HG03354 (cell line): ENCODE results near the gene CAPRIN1.
"Not testable (repeated sequence)": the region's sequence is repeated elsewhere in the genome, so short reads cannot be mapped to it uniquely, and the experiment has no call there.

Experiments used
- ATAC-seq: cut with Tn5 transposase; IDR thresholded peaks from one replicate; pipeline ENCODE4 v1.9.1; 2021; ENCODE audit warnings: mild to moderate bottlenecking; ENCODE audit not compliant: unreplicated experiment, poor library complexity, severe bottlenecking

The CAPRIN1 gene

DNA sequence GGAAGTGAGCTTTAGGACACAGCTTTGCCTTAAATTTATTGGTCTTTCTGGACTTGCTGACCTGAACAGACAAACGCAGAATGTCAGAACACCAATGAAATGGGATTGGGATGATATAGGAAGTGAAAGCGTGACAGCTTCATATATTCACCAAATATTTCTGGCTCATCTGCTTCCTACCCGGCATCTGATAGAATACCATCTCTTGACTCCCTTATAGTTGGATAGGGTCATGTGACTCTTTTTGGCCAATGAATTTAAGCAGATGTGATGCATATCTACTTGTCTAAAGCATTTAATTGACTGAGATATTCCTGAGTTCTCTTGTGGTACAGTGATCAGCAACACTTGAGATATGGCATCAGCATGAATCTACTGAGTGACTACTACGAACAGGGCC lies 2.5 kb upstream of the CAPRIN1 start:
- ATAC-seq = no peak

DNA sequence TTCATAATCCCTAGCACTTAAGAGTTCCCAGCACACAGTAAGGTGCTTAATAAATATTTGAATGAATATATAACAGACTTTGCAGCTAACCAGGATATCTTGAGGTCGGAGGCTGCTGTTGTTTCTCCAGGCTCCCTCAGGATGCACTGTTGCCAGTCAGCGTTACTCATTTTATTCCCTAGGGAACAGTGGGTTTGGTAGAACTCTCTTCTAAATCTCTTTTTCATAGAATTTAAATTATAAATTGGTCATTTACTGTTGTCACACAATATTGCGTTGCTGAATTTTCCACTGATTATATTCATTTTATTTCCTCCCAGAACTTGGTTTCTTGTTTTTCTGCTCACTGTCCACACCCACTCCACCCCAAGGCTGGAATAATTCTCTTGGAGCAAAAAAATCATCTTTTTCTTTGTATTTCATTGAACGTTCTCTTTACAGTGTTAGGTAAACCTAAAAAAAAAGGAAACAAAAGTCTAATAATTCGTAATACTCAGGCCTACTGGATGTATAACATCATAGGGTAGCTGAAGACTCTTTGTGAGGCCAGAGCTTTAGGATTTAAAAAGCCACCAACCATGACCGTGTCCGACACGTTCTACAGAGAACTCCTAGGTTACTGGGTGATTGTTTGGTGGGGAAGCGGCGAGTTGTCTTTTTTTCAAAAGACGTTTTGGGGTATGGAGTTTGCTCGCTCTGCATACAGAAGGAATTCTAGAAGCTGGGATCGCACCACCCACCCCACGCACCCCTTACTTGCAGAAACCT lies 766 bp upstream of the CAPRIN1 start:
- ATAC-seq = peak; percentile 3

DNA sequence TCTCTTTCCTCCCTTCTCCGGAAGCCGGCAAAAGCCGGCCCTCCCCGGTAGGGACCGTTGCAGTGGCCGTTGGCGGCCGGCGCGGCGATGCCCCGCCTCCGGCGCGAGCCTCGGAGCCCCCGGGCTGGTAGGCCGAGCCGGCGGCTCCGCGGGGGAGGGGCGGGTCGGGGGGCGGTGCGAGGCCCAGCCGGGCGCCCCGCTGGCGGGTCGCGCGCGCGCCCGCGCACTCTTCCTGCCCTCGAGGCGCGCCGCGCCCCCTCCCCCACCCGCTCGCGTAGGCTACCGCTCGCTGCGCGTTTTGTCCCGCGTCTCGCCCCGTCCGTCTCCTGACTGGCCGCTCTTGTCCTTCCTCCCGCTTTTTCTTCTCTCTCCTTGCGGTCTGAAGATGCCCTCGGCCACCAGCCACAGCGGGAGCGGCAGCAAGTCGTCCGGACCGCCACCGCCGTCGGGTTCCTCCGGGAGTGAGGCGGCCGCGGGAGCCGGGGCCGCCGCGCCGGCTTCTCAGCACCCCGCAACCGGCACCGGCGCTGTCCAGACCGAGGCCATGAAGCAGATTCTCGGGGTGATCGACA lies 591 bp downstream of the CAPRIN1 start:
- peak; percentile 58 for ATAC-seq

DNA sequence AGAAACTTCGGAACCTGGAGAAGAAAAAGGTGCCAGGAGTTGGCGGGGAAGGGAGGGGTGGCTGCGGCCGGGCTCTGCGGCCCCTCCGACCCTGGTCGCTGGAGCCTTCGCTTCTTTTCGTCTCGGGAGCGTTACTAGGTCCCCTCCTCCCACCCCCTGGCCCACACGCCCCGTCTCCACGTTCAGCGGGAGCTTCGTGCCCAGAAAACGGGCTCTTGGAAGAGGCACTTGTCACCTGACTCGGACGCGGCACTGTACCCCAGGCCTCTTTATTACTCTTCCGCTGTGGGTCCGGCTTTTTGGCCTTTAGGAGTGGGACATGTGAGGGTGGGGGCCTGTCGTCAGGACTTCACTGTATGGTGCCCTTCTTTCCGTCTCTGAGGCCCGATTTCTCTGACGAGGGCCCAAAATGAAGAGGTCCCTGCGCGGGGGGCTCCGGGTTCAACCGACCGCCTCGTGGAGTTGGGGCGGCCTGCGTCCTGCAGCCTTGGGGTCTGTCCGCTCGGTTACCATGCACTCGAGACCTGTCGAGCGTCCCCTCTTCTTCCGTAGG lies 1.2 kb downstream of the CAPRIN1 start:
- peak; percentile 0 for ATAC-seq

DNA sequence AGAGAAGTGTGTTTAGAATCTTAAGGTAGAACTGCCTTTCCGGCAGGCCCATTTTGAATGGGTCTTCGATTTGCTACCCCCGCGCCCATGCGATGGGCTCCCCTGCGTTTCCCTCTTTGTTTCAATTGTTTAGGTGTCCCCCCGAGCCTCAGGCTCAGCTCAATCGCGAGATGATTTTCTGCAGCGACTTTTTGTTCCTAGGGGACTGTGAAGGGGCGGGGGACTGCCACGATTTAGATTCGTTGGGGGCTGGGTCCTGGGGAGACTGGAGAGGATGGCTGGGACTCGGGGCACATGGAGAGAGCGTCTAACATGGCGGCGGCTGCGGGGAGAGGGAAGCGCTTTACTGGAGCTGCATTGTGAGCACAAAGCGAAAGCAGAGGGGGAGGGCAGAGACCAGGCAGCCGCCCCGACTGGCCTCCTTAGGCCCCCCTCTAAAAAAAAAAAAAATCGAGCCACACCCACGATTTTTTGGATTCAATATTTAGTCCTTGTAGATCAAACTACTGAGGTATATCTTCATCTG lies 1.7 kb downstream of the CAPRIN1 start:
- ATAC-seq = peak; percentile 51

DNA sequence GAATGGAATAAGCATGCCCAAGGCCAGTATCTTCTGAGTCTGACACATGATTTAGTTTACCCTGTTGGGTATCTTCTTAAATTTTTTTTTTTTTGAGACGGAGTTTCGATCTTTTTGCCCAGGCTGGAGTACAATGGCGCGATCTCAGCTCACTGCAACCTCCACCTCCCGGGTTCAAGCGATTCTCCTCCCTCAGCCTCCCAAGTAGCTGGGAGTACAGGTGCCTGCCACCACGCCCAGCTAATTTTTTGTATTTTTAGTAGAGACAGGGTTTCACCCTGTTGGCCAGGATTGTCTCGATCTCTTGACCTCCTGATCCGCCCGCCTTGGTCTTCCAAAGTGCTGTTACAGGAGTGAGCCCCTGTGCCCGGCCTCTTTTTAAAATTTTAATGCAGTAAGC lies 2.8 kb downstream of the CAPRIN1 start:
- not testable (repeated sequence) for ATAC-seq

DNA sequence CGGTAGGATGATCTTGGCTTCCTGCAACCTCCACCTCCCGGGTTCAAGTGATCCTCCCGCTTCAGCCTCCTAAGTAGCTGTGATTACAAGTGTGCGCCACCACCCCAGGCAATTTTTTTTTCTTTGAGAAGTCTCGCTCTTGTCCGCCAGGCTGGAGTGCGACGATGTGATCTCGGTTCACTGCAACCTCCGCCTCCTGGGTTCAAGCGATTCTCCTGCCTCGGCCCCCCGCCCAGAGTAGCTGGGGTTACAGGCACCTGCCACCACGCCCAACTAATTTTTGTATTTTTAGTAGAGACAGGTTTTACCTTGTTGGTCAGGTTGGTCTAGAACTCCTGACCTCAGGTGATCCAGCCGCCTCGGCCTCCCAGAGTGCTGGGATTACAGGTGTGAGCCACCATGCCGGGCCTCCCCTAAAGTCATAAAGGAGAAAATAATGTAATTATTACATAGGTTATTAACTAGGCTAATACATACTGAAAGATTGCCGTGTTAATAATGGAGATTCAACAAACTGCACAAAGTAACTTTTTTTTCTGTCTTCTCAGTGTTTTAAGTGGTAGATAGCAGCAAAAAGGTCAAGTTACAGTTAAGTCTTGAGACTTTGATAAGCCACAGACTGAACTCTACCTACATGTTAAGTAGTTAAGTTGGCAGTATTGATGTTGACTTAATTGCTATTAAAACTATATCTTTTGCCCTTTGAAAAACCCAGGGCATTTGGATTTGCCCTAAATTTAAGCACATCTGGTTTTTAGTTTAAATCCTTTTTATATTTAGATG lies 3.9 kb downstream of the CAPRIN1 start:
- ATAC-seq = no peak

DNA sequence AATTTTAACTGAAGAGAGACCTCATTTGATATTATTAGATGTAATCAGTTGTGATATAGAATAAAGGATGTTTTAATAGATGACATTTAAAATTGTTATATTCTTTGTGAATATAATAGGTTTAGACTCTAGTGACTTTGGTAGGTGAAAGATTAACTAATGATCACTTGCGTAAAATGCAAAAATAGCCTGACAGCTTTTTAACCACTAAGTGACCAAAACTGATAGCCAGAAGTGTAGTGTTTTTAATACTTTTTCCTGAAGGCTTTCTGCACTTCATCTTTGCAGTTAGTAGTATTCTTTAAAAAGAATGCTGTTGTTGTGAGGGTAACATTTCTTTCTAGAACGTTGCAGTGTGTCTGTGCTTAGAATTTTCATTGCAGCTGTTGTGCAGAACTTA lies 5.1 kb downstream of the CAPRIN1 start:
- ATAC-seq = no peak

DNA sequence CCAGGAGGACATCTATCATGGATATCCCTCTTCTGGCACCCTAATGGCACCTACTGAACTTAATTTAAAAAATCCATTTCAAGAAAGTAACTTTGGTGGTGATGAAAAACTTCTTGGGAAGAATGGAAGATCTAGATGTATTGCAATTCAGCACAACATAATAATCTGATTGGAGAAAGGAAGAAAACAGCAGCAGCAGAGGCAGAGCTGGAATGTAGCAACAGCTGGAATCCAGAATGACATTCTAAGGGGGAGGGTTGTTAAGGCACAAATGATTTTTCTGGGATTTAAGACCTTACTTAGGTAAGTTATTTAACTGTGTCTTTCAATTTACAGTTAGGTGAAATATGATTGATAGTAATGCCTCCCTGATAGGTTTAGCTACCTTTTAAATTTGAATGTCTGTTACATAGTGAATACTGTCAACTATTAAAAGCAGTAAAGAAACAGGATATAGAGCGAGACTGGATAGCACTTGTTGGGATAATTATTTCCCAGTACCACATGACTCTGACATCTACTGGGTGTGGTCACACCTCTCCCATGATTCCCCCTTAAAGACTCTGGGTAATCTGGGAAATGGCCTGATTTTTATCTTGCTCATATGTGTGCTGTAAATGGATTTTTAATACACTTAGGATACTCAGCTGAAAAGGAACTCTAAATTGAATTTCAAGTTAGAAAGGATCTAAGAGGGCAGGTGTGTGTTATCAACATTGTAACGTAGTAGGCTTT lies 11.7 kb downstream of the CAPRIN1 start:
- no peak for ATAC-seq

DNA sequence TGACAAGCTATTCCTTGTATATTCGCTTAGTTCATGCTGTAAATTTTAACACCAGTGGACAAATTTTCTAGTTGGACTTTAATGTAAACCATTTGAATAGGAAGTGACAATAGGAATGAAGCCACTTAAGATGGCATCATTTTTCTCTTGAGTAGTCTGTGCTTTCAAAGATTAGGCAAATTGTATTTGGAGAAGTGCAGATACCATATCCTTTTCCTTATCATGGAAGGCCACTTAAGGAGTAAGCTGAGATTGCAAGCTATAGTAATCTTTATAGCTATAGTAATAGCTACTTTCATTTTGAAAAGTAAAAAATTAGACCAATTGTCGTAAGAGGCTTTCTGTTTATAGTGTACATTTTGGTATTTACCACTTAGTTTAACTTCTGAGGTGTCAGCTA lies 12.8 kb downstream of the CAPRIN1 start:
- ATAC-seq = no peak

DNA sequence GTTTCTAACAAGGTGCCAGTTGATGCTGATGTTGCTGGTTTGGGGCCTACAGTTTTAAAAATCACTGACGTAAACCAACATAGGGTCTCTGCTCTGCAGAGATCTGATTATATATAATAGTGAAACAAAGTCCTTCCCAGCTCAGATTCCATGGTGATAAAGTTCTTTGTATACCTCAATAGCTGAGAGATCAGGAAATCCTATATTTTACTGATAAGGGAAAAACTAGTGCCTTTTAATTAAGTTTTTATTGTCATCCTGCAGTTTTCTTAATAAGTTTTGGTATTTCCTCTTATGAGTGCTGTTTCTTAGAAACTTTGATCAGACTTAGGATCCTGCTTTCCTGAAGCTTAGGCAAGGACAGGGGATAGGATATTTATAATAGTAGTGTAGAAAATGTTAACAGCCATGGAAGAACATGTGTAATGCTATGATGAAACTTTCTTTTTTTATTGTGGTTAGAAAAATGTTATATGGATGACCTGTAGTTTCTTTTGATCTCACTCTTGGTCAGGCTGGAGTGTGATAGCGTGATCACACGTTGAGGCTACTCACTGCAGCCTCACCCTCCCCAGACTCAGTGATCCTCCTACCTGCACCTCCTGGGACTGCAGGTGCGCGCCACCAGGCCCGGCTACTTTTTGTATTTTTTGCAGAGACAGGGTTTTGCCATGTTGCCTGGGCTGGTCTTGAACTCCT lies 14.1 kb downstream of the CAPRIN1 start:
- no peak for ATAC-seq

DNA sequence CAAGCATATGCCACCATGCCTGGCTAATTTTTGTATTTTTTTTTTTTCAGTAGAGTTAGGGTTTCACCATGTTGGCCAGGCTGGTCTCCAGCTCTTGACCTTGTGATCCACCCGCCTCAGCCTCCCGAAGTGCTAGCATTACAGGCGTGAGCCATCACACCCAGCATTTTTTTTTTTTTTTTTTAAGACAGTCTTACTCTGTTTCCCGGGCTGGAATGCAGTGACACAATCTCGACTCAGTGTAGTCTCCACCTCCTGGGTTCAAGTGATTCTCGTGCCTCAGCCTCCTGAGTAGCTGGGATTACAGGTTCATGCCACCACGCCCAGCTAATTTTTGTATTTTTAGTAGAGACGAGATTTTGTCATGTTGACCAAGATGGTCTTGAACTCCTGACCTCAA lies 15.2 kb downstream of the CAPRIN1 start:
- not testable (repeated sequence) for ATAC-seq

DNA sequence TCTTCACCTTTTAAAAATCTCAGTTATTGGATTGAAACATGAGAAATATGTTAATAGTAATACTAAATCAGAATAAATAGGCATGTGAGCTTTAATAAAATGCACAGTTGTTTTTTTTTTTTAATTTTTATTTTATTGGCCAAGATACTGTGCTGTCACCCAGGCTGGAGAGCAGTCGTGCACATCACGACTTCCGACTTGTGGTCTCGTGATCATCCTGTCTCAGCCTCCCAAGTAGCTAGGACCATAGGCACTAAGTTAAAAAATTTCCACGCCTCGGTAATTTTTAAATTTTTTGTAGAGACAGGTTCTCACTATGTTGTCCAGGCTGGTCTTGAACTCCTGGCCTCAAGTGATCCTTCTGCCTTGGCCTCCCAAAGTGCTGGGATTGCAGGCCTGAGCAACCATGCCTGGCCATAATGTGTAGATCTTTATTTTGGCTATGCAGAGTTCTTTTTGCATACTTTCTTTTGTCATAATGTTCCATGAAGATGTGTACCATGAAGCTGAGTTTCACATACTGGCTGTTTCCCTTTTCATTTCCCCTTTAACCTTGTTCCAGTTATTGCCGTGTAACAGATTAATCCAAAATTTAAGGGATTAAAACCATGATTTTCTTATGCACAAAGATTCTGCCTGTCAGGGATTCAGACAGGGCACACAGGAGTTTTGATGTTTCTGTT lies 16.0 kb downstream of the CAPRIN1 start:
- ATAC-seq = no peak

DNA sequence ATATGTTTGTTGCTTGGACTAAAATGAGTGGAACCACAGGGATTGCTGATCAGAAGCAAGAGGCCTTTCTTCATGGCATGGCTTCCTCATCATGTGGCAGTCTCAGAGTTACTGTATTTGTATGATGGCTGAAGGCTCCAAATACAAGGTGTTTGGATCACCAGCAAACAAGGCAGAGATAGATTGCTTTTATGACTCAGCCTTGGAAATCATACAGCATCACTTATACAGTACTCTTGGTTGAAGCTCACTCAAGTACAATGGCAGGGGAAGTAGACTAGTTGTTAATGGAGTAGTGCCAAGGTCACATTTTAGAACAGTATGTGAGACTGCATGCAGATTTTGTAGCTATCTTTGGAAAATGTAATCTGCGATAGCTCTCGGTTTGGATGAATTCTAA lies 16.6 kb downstream of the CAPRIN1 start:
- ATAC-seq = no peak

DNA sequence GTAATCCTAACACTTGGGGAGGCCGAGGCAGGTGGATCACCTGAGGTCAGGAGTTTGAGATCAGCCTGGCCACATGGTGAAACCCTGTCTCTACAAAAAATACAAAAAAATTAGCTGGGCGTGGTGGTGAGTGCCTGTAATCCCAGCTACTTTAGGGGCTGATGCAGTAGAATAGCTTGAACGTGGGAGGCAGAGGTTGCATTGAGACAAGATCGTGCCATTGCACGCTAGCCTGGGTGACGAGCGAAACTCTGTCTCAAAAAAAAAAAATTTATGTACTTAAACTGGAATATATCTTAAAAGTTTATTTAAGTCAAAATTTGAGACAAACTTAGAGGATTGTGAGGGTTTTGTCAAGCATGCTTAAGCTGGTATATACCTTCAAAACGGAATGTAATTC lies 19.8 kb downstream of the CAPRIN1 start:
- ATAC-seq = not testable (repeated sequence)

DNA sequence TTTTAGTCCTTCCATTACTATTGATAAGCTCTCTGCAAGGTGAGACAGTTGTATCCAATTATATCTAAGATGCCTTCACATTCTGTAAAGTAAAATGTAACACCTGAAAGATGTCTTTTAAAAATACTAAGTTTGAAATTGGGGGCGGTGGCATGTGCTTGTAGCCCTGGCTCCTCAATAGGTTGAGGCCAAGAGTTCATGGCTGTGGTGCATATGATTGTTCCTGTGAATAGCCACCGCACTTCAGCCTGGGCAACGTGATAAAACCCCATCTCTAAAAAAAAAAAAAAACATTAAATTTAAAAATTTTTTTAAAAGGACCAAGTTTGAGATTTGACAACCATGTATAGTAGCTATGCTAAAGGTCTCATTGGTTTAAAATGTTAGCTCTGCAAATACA lies 20.5 kb downstream of the CAPRIN1 start:
- ATAC-seq = no peak

DNA sequence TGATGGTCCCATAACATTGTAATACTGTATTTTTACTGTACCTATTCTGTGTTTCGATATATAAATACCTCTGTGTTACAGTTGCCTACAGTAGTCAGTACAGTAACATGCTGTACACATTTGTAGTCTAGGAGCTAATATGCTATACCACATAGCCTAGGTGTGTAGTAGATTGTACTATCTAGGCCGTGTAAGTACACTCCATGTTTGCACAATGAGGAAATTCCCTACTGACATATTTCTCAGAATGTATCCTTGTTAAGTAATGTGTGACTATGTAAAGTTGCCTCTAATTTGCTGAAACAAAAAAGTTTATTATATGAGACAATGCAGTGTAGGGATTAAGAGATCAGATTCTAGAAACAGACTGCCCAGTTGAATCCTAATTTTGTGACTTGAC lies 21.3 kb downstream of the CAPRIN1 start:
- no peak for ATAC-seq

DNA sequence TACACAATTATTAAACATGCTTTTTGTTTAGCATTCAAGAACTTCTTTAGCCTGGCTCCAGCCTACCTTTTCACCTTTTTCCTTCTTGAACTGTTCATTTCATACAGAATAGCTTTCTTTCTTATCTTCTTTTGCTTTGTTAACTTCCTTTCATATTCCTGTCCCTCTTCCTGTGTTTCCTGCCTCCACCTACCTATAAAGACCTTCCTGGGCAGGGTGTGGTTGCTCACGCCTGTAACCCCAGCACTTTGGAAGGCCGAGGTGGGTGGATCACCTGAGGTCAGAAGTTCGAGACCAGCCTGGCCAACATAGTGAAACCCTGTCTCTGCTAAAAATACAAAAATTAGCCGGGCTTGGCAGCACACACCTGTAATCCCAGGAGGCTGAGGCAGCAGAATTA lies 22.9 kb downstream of the CAPRIN1 start:
- no peak for ATAC-seq
